Heart right ventricle (tissue), 16 donors: ENCODE measurements around the gene PRPF6. TPM values are rescaled to one million over a fixed set of nuclear protein-coding genes. Genes with fewer than 3 reads are reported as not detected.

Experiments
- ATAC-seq, 8 donors: fragments of 200-7000 bp; cut with Tn5 transposase; one replicate each; pipeline ENCODE4 v1.9.1; 2020; ENCODE audit warnings: mild to moderate bottlenecking in 8 of 8, moderate library complexity in 8 of 8, moderate number of reproducible peaks in 1 of 8
- DNase-seq, 2 donors: peaks; one replicate each; pipeline ENCODE4 v3.0.0-alpha.2; 2020
- H3K27ac ChIP-seq, 10 donors: fragments of 200-600 bp; sonication (generic) in 2 of 10; one replicate each; pipeline versions ENCODE4 v1.5.0 to v1.8.0; 2020 to 2022; ENCODE audit warnings: mild to moderate bottlenecking in 3 of 10
- H3K27me3 ChIP-seq, 7 donors: fragments of 200-600 bp; one replicate each; pipeline ENCODE4 v1.8.0; 2021 to 2022; ENCODE audit warnings: mild to moderate bottlenecking in 2 of 7
- H3K36me3 ChIP-seq, 9 donors: fragments of 200-600 bp; sonication (generic) in 1 of 9; one replicate each; pipeline versions ENCODE4 v1.5.0 to v1.8.0; 2020 to 2022; ENCODE audit warnings: mild to moderate bottlenecking in 2 of 9
- H3K4me1 ChIP-seq, 9 donors: fragments of 200-600 bp; sonication (generic) in 1 of 9; one replicate each; pipeline versions ENCODE4 v1.5.0 to v1.8.0; 2020 to 2022; ENCODE audit warnings: mild to moderate bottlenecking in 4 of 9
- H3K4me3 ChIP-seq, 10 donors: fragments of 200-600 bp; sonication (generic) in 2 of 10; one replicate each; pipeline versions ENCODE4 v1.5.0 to v1.8.0; 2020 to 2022; ENCODE audit warnings: mild to moderate bottlenecking in 7 of 10, moderate library complexity in 2 of 10
- H3K9me3 ChIP-seq, 11 donors: fragments of 200-600 bp in 10 of 11; sonication (generic) in 2 of 11; one replicate each; pipeline versions ENCODE4 v1.5.0 to v1.8.0; 2013 to 2022; ENCODE audit warnings: mild to moderate bottlenecking in 2 of 11, control low read depth in 1 of 11, moderate library complexity in 1 of 11
- CTCF ChIP-seq, 9 donors: fragments of 200-600 bp; sonication (generic) in 2 of 9; IDR thresholded peaks; one replicate each; pipeline versions ENCODE4 v1.5.0 to v1.8.0; 2021 to 2022; ENCODE audit warnings: antibody characterized with exemption in 9 of 9, mild to moderate bottlenecking in 5 of 9, moderate library complexity in 1 of 9
- WGBS, 2 donors: extraction: QIAGEN DNeasy Blood & Tissue Kit; methylation state at CpG; one replicate each; pipeline ENCODE4 v1.1.7; 2013; ENCODE audit warnings: inconsistent platforms in 1 of 2; 5-methylcytosine and 5-hydroxymethylcytosine counted together
- intact Hi-C, 10 donors: fragments of 100-400 bp; cut with DNase I; formaldehyde crosslinking; loops; one replicate each; pipeline versions ENCODE4 v1.11.1 to v1.14.2; 2022
- polyA plus RNA-seq, 2 donors: library from polyadenylated mRNA; stranded (reverse); fragments of 200-250 nt; gene quantifications; one replicate each; pipeline ENCODE4 v1.2.3, GENCODE V29; 2013
- total RNA-seq, 10 donors: library from RNA; stranded (reverse); fragmentation: NEBNext Ultra II Directional in 3 of 10; extraction: Animal tissue kit (Norgen Biotek cat#: 25700) in 3 of 10; gene quantifications; one replicate each; pipeline versions ENCODE4 v1.2.1 to v1.2.4, GENCODE V29; 2021 to 2023
- donor health status: Arrhythmogenic right ventricular cardiomyopathy.
- donor health status: ischemic (EF 13 %, LVEDD 7.1; RV severe dilation, severe dysfunction).
- donor health status: healthy with polysubstance abuse.
- donor health status: DM: no; HTN: yes; CAD: no.
- donor health status: DM: no; HTN: no; CAD: no.
- donor health status: ischemic (EF 25% LVEDD 6.9; RV normal size, moderate dysfunction).
- donor health status: ischemic (EF 25% LVEDD 5.7; RV mildly dilated, moderate dysfunction).
- donor health status: healthy.
- donor health status: DM: yes; HTN: yes; CAD: no.
- donor health status: Ischemic cardiomyopathy.
- donor health status: ischemic (EF 35%, LVEDD 5.7; RV mildly dilated, moderate dysfunction).
- donor health status: nonischemic (EF 11% LVEDD 7.7; RV severe dilation, severe dysfunction).
- donor health status: DM: yes; HTN: yes; CAD: no.
- donor health status: PGD.
- donor health status: ischemic (EF 29% LVEDD 5.4; RV normal size, mild dysfunction).
- donor health status: nonischemic (EF 23%, LVEDD 6.1; RV moderate dilation, normal function).

The PRPF6 gene
- total and polyA plus RNA-seq, 12 donors = 27.8 to 53.6 (median 48.1) TPM

GRCh38 chr20:64077876-64078551, 97.1 kb downstream of the PRPF6 start:
- no peak for DNase-seq
- intact Hi-C loops = no loop called here
- Histone ChIP-seq H3K4me1 (peaks cover 9 to 46% (median 29%) of the 10 kb centered on the region in 9 donors), H3K27me3 (no peaks in the 10 kb centered on the region), H3K36me3 (peaks cover 0 to 34% (median 0%) of the 10 kb centered on the region in 9 donors), H3K4me3 (peak overlapping the region in 9 of 10 donors; percentile 57 to 94 (median 84)), H3K9me3 (no peaks in the 10 kb centered on the region), H3K27ac (peak overlapping the region in 3 of 10 donors; percentile 88 to 95 (median 89))
- no peak for TF ChIP-seq CTCF (IDR thresholded peaks at IDR 0.05)
- ATAC-seq = no peak
- 66 to 76% methylated on average over 15 of the region's 15 CpGs for WGBS, 2 donors

- Histone ChIP-seq H3K27ac (peak overlapping the region in 9 of 10 donors; percentile 67 to 95 (median 84)), H3K4me3 (peak overlapping the region; percentile 57 to 94 (median 84)), H3K27me3 (peaks cover 0 to 4% (median 3%) of the 10 kb centered on the region in 7 donors), H3K36me3 (peaks cover 0 to 25% (median 0%) of the 10 kb centered on the region in 9 donors), H3K9me3 (no peaks in the 10 kb centered on the region), H3K4me1 (peaks cover 12 to 53% (median 36%) of the 10 kb centered on the region in 9 donors)
- 31 to 47% methylated on average over 4 of the region's 4 CpGs for WGBS, 2 donors
- intact Hi-C loops = no loop called here
- no peak for TF ChIP-seq CTCF (IDR thresholded peaks at IDR 0.05)
- ATAC-seq (no peak), DNase-seq (no peak)
These were observed 98.0 kb downstream of the PRPF6 start for GRCh38 chr20:64078934-64079272.

GRCh38 chr20:64079273-64080012, 98.5 kb downstream of the PRPF6 start, which contains the start of gene RGS19:
TSS of gene RGS19 (minus strand) at chr20:64079518. CDS start at chr20:64076886, 2,632 bp downstream.
- peak; percentile 76 to 83 for DNase-seq
- peak within 1 kb of the TSS; percentile 57 to 94 (median 84) for H3K4me3 ChIP-seq
- no peaks in the 10 kb centered on the region for H3K9me3 ChIP-seq
- 1 to 2% methylated on average over 27 to 73 of the region's 73 CpGs for WGBS, 2 donors
- TF ChIP-seq CTCF (IDR thresholded peaks at IDR 0.05) = no peak
- peaks cover 0 to 19% (median 0%) of the 10 kb centered on the region in 9 donors for H3K36me3 ChIP-seq
- intact Hi-C loops = loop anchor here in 5 of 10 donors (5.0 kb wide), 2 partner anchors 38 to 43 kb away; no protein-coding TSS in a partner anchor
- peak within 1 kb of the TSS; percentile 67 to 95 (median 86) for H3K27ac ChIP-seq
- H3K27me3 ChIP-seq = peaks cover 0 to 9% (median 8%) of the 10 kb centered on the region in 7 donors
- peak; percentile 19 to 75 (median 58) for ATAC-seq
- peaks cover 16 to 58% (median 41%) of the 10 kb centered on the region in 9 donors for H3K4me1 ChIP-seq
